Measurements from ENCODE around the gene CHST14. TPM values are rescaled to one million over a fixed set of nuclear protein-coding genes. Genes with fewer than 3 reads are reported as not detected.

CHST14 gene
- total RNA-seq, 1 donor, result 13.4 TPM

- Histone ChIP-seq H3K79me2 (ENCODE audit: insufficient read depth, low read length) (no peaks in the 10 kb centered on the region), H3K4me2 (ENCODE audit: insufficient read depth, low read length) (no peak overlapping the region), H2AFZ (ENCODE audit: low read length) (no peak overlapping the region), H3K36me3 (ENCODE audit: insufficient read depth, low read length) (no peaks in the 10 kb centered on the region), H3K4me1 (ENCODE audit: insufficient read depth, low read length) (no peaks in the 10 kb centered on the region), H3K27ac (ENCODE audit: low read depth, low read length) (no peak overlapping the region), H4K20me1 (ENCODE audit: insufficient read depth, low read length) (no peaks in the 10 kb centered on the region), H3K27me3 (ENCODE audit: insufficient read depth, low read length) (no peaks in the 10 kb centered on the region), H3K4me3 (ENCODE audit: insufficient read depth, low read length) (no peak overlapping the region), H3K9me3 (ENCODE audit: low read depth, low read length) (no peaks in the 10 kb centered on the region)
- DNase-seq (ENCODE audit: insufficient read length, low spot score, missing footprints), result no peak
- no peak for TF ChIP-seq CTCF (IDR thresholded peaks at IDR 0.05; ENCODE audit: extremely low read depth, low read depth, low read length)
Measured at GRCh38 chr15:40487816-40488682, 17.3 kb downstream of the CHST14 start.

DNA sequence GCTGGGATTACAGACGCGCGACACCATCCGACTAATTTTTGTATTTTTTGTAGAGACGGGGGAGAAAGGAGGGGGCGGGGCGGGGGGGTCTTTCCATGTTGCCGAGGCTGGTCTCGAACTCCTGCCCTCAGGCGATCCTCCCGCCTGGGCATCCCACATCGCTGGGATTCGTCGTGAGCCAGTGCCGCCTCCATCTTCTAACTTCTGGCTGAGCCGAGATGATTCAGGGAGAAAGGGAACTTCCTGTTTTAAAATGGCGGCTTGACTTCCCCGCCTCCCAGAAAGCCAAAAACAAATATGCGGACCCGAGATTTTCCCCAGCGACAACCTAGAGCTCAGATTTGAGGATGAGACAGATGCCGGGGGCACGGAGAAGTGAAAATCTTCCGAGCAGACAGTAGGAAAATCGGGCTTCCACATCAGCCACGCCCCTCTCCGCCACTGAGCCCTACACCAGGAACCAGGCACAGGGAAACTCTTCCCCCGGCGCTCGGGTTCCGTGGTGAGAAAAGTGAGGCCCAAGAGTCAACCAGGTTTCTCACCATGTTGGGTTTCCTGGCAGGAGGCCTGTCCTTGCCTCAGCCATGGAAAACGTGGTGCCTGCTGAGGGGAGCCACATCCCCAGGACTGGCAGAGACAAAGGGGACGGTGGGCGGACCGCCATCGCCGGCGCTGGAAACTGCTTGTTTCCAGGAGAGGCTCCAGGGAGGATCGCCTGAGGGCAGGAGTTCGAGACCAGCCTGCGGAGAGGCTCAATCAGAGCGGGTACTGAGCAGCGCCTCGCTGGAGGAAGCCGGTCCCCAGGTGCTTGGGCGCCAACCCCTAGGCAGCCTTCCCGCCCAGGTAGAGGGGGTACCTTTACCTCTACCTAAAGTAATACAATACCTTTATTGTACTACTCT, 18.7 kb downstream of the CHST14 start:
- H3K4me3 ChIP-seq (ENCODE audit: insufficient read depth, low read length), result no peak overlapping the region
- peaks cover 5% of the 10 kb centered on the region for H3K27me3 ChIP-seq (ENCODE audit: insufficient read depth, low read length)
- no peak for TF ChIP-seq CTCF (IDR thresholded peaks at IDR 0.05; ENCODE audit: extremely low read depth, low read depth, low read length)
- H3K4me2 ChIP-seq (ENCODE audit: insufficient read depth, low read length), result no peak overlapping the region
- no peak overlapping the region for H3K27ac ChIP-seq (ENCODE audit: low read depth, low read length)
- no peaks in the 10 kb centered on the region for H3K79me2 ChIP-seq (ENCODE audit: insufficient read depth, low read length)
- H3K36me3 ChIP-seq (ENCODE audit: insufficient read depth, low read length), result no peaks in the 10 kb centered on the region
- H2AFZ ChIP-seq (ENCODE audit: low read length), result no peak overlapping the region
- H3K9me3 ChIP-seq (ENCODE audit: low read depth, low read length), result no peaks in the 10 kb centered on the region
- peaks cover 8% of the 10 kb centered on the region for H3K4me1 ChIP-seq (ENCODE audit: insufficient read depth, low read length)
- DNase-seq (ENCODE audit: insufficient read length, low spot score, missing footprints), result no peak
- H4K20me1 ChIP-seq (ENCODE audit: insufficient read depth, low read length), result no peaks in the 10 kb centered on the region

DNA sequence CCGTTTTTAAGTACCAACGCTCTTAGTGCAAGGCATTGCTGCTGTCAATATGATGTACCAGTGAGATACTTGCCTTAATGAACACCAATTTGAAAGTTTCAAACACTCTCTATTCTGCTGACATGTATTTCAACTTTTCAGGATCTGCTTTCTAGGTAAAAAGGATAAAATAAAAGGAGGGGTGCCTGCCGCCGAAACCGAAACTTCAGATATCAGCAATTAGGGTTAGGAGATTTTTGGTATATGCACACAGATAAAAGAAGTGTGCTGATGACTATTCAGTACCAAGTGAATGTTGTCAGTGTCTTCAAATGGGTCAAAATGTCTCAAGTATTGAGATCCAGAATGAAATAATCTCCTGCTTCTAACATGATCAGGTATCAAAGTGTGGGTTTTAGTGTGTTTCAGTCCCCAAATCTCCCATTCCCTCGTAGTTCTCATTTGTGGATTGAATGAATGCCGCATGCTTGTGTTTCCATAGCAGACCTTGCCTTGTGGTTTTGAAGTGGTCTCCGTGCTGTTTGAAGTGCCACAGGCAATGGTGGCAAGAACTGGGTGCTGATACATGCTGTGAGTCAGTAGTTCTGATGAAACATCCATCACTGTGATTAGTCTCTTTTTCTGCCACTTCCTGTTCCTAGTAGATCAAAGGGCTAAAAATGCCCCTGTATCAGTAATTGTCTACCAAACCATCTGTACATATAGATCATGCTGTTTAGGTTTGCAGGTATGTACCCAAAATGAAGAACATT, 22.5 kb downstream of the CHST14 start:
- Histone ChIP-seq H3K4me1 (ENCODE audit: insufficient read depth, low read length) (peaks cover 11% of the 10 kb centered on the region), H3K27ac (ENCODE audit: low read depth, low read length) (no peak overlapping the region), H3K36me3 (ENCODE audit: insufficient read depth, low read length) (no peaks in the 10 kb centered on the region), H4K20me1 (ENCODE audit: insufficient read depth, low read length) (no peaks in the 10 kb centered on the region), H3K4me2 (ENCODE audit: insufficient read depth, low read length) (peak overlapping the region; percentile 7), H3K79me2 (ENCODE audit: insufficient read depth, low read length) (no peaks in the 10 kb centered on the region), H2AFZ (ENCODE audit: low read length) (no peak overlapping the region), H3K9me3 (ENCODE audit: low read depth, low read length) (no peaks in the 10 kb centered on the region), H3K27me3 (ENCODE audit: insufficient read depth, low read length) (peaks cover 18% of the 10 kb centered on the region), H3K4me3 (ENCODE audit: insufficient read depth, low read length) (no peak overlapping the region)
- DNase-seq (ENCODE audit: insufficient read length, low spot score, missing footprints), result no peak
- TF ChIP-seq CTCF (IDR thresholded peaks at IDR 0.05; ENCODE audit: extremely low read depth, low read depth, low read length), result no peak
